ENCODE data around the gene IDE.

Gene IDE

GRCh38 chr10:92413011-92413410 is 160.9 kb downstream of the IDE start:
- no peak for ATAC-seq
- TF ChIP-seq TOX (CRISPR knock-in tag; IDR thresholded peaks at IDR 0.05; ENCODE audit: borderline replicate concordance) (no peak), BACH2 (CRISPR knock-in tag; IDR thresholded peaks at IDR 0.05; ENCODE audit: borderline replicate concordance) (no peak), TSHZ2 (CRISPR knock-in tag; IDR thresholded peaks at IDR 0.05) (no peak), CSRNP3 (CRISPR knock-in tag; IDR thresholded peaks at IDR 0.05) (no peak), ZNF70 (CRISPR knock-in tag; IDR thresholded peaks at IDR 0.05) (no peak), POU6F1 (CRISPR knock-in tag; IDR thresholded peaks at IDR 0.05; ENCODE audit: borderline replicate concordance, low read depth) (no peak)

- no peak for ATAC-seq
- no peak for TF ChIP-seq ZNF565 (CRISPR knock-in tag; conservative IDR thresholded peaks at IDR 0.05; ENCODE audit: low read depth)
- no peak for TF ChIP-seq ZNF8 (CRISPR knock-in tag; IDR thresholded peaks at IDR 0.05)
- no peak for TF ChIP-seq TSHZ2 (CRISPR knock-in tag; IDR thresholded peaks at IDR 0.05)
- no peak for TF ChIP-seq ARNTL (CRISPR knock-in tag; IDR thresholded peaks at IDR 0.05; ENCODE audit: borderline replicate concordance, low read depth)
- TF ChIP-seq CSDC2 (CRISPR knock-in tag; IDR thresholded peaks at IDR 0.05), result no peak
- TF ChIP-seq ESRRG (CRISPR knock-in tag; IDR thresholded peaks at IDR 0.05), result no peak
- no peak for TF ChIP-seq POU6F1 (CRISPR knock-in tag; IDR thresholded peaks at IDR 0.05; ENCODE audit: borderline replicate concordance, low read depth)
- no peak for TF ChIP-seq ZC3H10 (CRISPR knock-in tag; IDR thresholded peaks at IDR 0.05)
- no peak for TF ChIP-seq GLIS3 (CRISPR knock-in tag; IDR thresholded peaks at IDR 0.05)
- no peak for TF ChIP-seq RARB (CRISPR knock-in tag; IDR thresholded peaks at IDR 0.05)
- no peak for TF ChIP-seq SNAI2 (CRISPR knock-in tag; IDR thresholded peaks at IDR 0.05)
- TF ChIP-seq TOX (CRISPR knock-in tag; IDR thresholded peaks at IDR 0.05; ENCODE audit: borderline replicate concordance), result no peak
- TF ChIP-seq CREB5 (CRISPR knock-in tag; IDR thresholded peaks at IDR 0.05; ENCODE audit: low read depth), result no peak
- no peak for TF ChIP-seq TCF4 (CRISPR knock-in tag; IDR thresholded peaks at IDR 0.05; ENCODE audit: borderline replicate concordance)
- no peak for TF ChIP-seq ISL1 (CRISPR knock-in tag; IDR thresholded peaks at IDR 0.05)
- no peak for TF ChIP-seq ZFP3 (CRISPR knock-in tag; IDR thresholded peaks at IDR 0.05)
These were observed 162.5 kb downstream of the IDE start for GRCh38 chr10:92411406-92411805.

All from SK-N-SH treated with all-trans-retinoic acid at 6 μM for 48 hours (cell line).